ENCODE data around the gene KRT16. TPM values are rescaled to one million over a fixed set of nuclear protein-coding genes. Genes with fewer than 3 reads are reported as not detected.

KRT16 gene
- total RNA-seq, 1 experiment from 2014 or later, result not detected

Other genes with a start within 250 kb of the KRT16 start
- not detected in 2 replicates for gene KRT33B, start 243.0 kb downstream of the KRT16 start, total RNA-seq (2014; rRNA removed; shearing (Covaris generic))
- gene KRT34, start 230.5 kb downstream of the KRT16 start, total RNA-seq (2014; rRNA removed; shearing (Covaris generic)), result 0.10 TPM in 1 of 2 replicates, not detected in the other
- not detected in 2 replicates for gene KRT31, start 215.2 kb downstream of the KRT16 start, total RNA-seq (2014; rRNA removed; shearing (Covaris generic))
- gene KRT37, start 188.2 kb downstream of the KRT16 start, total RNA-seq (2014; rRNA removed; shearing (Covaris generic)), result not detected in 2 replicates
- gene KRT38, start 171.8 kb downstream of the KRT16 start, total RNA-seq (2014; rRNA removed; shearing (Covaris generic)), result not detected in 2 replicates
- not detected in 2 replicates for gene KRT32, start 145.4 kb downstream of the KRT16 start, total RNA-seq (2014; rRNA removed; shearing (Covaris generic))
- gene KRT35, start 131.6 kb downstream of the KRT16 start, total RNA-seq (2014; rRNA removed; shearing (Covaris generic)), result not detected in 2 replicates
- gene KRT36, start 122.9 kb downstream of the KRT16 start, total RNA-seq (2014; rRNA removed; shearing (Covaris generic)), result not detected in 2 replicates
- not detected in 2 replicates for gene KRT13, start 107.2 kb downstream of the KRT16 start, total RNA-seq (2014; rRNA removed; shearing (Covaris generic))
- gene KRT15, start 93.9 kb downstream of the KRT16 start, total RNA-seq (2014; rRNA removed; shearing (Covaris generic)), result 3.7 and 6.0 TPM in 2 replicates
- 1,671 and 1,675 TPM in 2 replicates for gene KRT19, start 84.5 kb downstream of the KRT16 start, total RNA-seq (2014; rRNA removed; shearing (Covaris generic))
- not detected in 2 replicates for gene KRT9, start 40.7 kb downstream of the KRT16 start, total RNA-seq (2014; rRNA removed; shearing (Covaris generic))
- not detected in 2 replicates for gene KRT14, start 25.9 kb downstream of the KRT16 start, total RNA-seq (2014; rRNA removed; shearing (Covaris generic))
- gene KRT17, start 11.8 kb upstream of the KRT16 start, total RNA-seq (2014; rRNA removed; shearing (Covaris generic)), result 0.42 TPM in 1 of 2 replicates, not detected in the other
- 356 and 499 TPM in 2 replicates for gene EIF1, start 76.1 kb upstream of the KRT16 start, total RNA-seq (2014; rRNA removed; shearing (Covaris generic))
- not detected in 2 replicates for gene GAST, start 99.6 kb upstream of the KRT16 start, total RNA-seq (2014; rRNA removed; shearing (Covaris generic))
- gene HAP1, start 121.9 kb upstream of the KRT16 start, total RNA-seq (2014; rRNA removed; shearing (Covaris generic)), result 0.69 and 0.94 TPM in 2 replicates
- 142 and 158 TPM in 2 replicates for gene JUP, start 173.9 kb upstream of the KRT16 start, total RNA-seq (2014; rRNA removed; shearing (Covaris generic))
- 42.9 and 47.7 TPM in 2 replicates for gene P3H4, start 199.2 kb upstream of the KRT16 start, total RNA-seq (2014; rRNA removed; shearing (Covaris generic))
- gene FKBP10, start 200.2 kb upstream of the KRT16 start, total RNA-seq (2014; rRNA removed; shearing (Covaris generic)), result 264 and 267 TPM in 2 replicates
- 103 and 119 TPM in 2 replicates for gene NT5C3B, start 223.5 kb upstream of the KRT16 start, total RNA-seq (2014; rRNA removed; shearing (Covaris generic))
- 0.05 TPM in 1 of 2 replicates, not detected in the other for gene KLHL10, start 225.1 kb upstream of the KRT16 start, total RNA-seq (2014; rRNA removed; shearing (Covaris generic))

Data from NCI-H460 (cell line).